Nephron (organoid): ENCODE results near the gene PCDHB13.
"Not testable (repeated sequence)": the region's sequence is repeated elsewhere in the genome, so short reads cannot be mapped to it uniquely, and the experiment has no call there.

Experiments used
- H3K27ac Mint-ChIP-seq, 3 experiments: 2 replicates each; pipeline ENCODE4 v1.8.0; 2020; ENCODE audit warnings: mixed read lengths in 3 of 3, mild to moderate bottlenecking in 2 of 3, moderate library complexity in 1 of 3
- H3K27me3 Mint-ChIP-seq: 2 replicates; pipeline ENCODE4 v1.8.0; 2021; ENCODE audit warnings: low read depth, mild to moderate bottlenecking, moderate library complexity, mixed read lengths
- H3K36me3 Mint-ChIP-seq: 2 replicates; pipeline ENCODE4 v1.8.0; 2020; ENCODE audit warnings: low read depth, mixed read lengths
- H3K4me1 Mint-ChIP-seq: 2 replicates; pipeline ENCODE4 v1.8.0; 2020; ENCODE audit warnings: mixed read lengths
- H3K4me3 Mint-ChIP-seq, 3 experiments: 2 replicates each; pipeline ENCODE4 v1.8.0; 2020; ENCODE audit warnings: mild to moderate bottlenecking in 3 of 3, mixed read lengths in 3 of 3, moderate library complexity in 2 of 3
- H3K9me3 Mint-ChIP-seq: 2 replicates; pipeline ENCODE4 v1.8.0; 2020; ENCODE audit warnings: mixed read lengths
- CTCF ChIP-seq, 3 experiments: fragments of 200-600 bp; sonication (generic); IDR thresholded peaks; one replicate each; pipeline ENCODE4 v1.5.0; 2021; ENCODE audit warnings: antibody characterized with exemption in 3 of 3; ENCODE audit not compliant: unreplicated experiment in 3 of 3

Gene PCDHB13

DNA sequence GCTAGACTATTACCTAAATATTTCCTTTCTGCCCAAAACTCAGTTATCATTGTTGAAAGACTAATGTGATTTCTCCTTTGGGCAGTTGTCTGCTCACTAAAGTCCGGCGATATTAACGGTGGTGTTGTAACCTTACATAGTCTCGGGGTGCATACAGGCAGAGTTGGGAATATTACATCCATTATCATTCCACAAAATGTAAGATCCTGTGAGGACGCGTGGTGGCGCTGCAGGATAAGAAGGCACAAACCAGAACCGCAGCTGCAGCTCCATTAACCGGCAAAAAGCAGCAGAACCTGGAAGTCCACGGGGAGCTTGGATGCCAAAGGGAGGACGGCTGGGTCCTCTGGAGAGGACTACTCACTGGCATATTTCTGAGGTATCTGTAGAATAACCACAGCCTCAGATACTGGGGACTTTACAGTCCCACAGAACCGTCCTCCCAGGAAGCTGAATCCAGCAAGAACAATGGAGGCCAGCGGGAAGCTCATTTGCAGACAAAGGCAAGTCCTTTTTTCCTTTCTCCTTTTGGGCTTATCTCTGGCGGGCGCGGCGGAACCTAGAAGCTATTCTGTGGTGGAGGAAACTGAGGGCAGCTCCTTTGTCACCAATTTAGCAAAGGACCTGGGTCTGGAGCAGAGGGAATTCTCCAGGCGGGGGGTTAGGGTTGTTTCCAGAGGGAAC lies at the start of gene PCDHB13:
TSS of gene PCDHB13 (plus strand) at position 264 of the 684 bp plus-strand sequence. CDS start at position 469, 205 bp downstream.
- Mint-ChIP-seq H3K36me3 (peaks cover 74% of the 10 kb centered on the region), H3K27ac (peak within 1 kb of the TSS in 1 of 3 experiments; percentile 41), H3K9me3 (peaks cover 74% of the 10 kb centered on the region), H3K4me3 (peak within 1 kb of the TSS; percentile 35 to 66 (median 61))
- H3K27me3 Mint-ChIP-seq, H3K4me1 Mint-ChIP-seq: not testable (repeated sequence)

- no peak for TF ChIP-seq CTCF (IDR thresholded peaks at IDR 0.05; ENCODE audit: unreplicated experiment in 3 of 3)
- Mint-ChIP-seq H3K27ac (no peak within 1 kb of the TSS), H3K27me3 (no peaks in the 10 kb centered on the region), H3K4me3 (peak within 1 kb of the TSS in 2 of 3 experiments; percentile 5 to 21), H3K4me1 (no peaks in the 10 kb centered on the region), H3K36me3 (peaks cover 25% of the 10 kb centered on the region), H3K9me3 (peaks cover 47% of the 10 kb centered on the region)
These were observed 41.1 kb upstream of the PCDHB13 start, which contains the start of gene PCDHB7 for GRCh38 chr5:141172381-141173204. Gene PCDHB7, plus strand, starts transcription at chr5:141172644. Its CDS starts 192 bp downstream, at chr5:141172836.

GRCh38 chr5:141174291-141175104 lies 39.2 kb upstream of the PCDHB13 start:
- not testable (repeated sequence) for H3K4me3 Mint-ChIP-seq, H3K27ac Mint-ChIP-seq, H3K4me1 Mint-ChIP-seq, H3K27me3 Mint-ChIP-seq
- H3K36me3 Mint-ChIP-seq: peaks cover 20% of the 10 kb centered on the region
- H3K9me3 Mint-ChIP-seq: peaks cover 34% of the 10 kb centered on the region

DNA sequence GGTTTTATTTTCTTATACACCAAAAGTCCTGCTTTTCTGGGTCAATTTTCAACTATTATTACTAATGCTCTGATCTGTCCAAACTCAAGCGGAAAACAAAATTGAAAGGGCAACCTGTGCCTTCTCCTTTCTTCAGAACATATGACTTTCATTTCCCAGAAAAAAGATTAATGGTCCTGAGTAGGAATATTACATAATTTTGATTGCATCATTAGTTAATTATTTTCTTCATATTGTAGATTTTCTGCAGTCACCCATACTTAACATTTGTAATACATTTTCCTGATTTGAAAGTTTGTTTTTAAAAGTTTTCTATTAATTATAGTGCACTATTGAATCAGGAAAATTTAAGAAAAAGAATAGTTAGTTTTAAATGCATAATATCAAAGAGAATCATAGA lies 37.8 kb upstream of the PCDHB13 start:
- H3K36me3 Mint-ChIP-seq: peaks cover 26% of the 10 kb centered on the region
- no peaks in the 10 kb centered on the region for H3K27me3 Mint-ChIP-seq
- H3K9me3 Mint-ChIP-seq: peaks cover 30% of the 10 kb centered on the region
- no peak overlapping the region for H3K4me3 Mint-ChIP-seq
- H3K4me1 Mint-ChIP-seq: no peaks in the 10 kb centered on the region
- TF ChIP-seq CTCF (IDR thresholded peaks at IDR 0.05; ENCODE audit: unreplicated experiment in 3 of 3): no peak
- no peak overlapping the region for H3K27ac Mint-ChIP-seq

- H3K9me3 Mint-ChIP-seq: peaks cover 38% of the 10 kb centered on the region
- not testable (repeated sequence) for H3K4me1 Mint-ChIP-seq, H3K4me3 Mint-ChIP-seq, H3K27me3 Mint-ChIP-seq, H3K27ac Mint-ChIP-seq
- H3K36me3 Mint-ChIP-seq: peaks cover 32% of the 10 kb centered on the region
These were observed 36.0 kb upstream of the PCDHB13 start, which contains the start of gene PCDHB8 for GRCh38 chr5:141177577-141178191. Gene PCDHB8, plus strand, starts transcription at chr5:141177790. Its CDS starts 245 bp downstream, at chr5:141178035.

GRCh38 chr5:141179371-141179770 lies 34.3 kb upstream of the PCDHB13 start:
- not testable (repeated sequence) for H3K27ac Mint-ChIP-seq, H3K4me1 Mint-ChIP-seq, H3K4me3 Mint-ChIP-seq, H3K27me3 Mint-ChIP-seq
- Mint-ChIP-seq H3K36me3 (peaks cover 30% of the 10 kb centered on the region), H3K9me3 (peaks cover 36% of the 10 kb centered on the region)

DNA sequence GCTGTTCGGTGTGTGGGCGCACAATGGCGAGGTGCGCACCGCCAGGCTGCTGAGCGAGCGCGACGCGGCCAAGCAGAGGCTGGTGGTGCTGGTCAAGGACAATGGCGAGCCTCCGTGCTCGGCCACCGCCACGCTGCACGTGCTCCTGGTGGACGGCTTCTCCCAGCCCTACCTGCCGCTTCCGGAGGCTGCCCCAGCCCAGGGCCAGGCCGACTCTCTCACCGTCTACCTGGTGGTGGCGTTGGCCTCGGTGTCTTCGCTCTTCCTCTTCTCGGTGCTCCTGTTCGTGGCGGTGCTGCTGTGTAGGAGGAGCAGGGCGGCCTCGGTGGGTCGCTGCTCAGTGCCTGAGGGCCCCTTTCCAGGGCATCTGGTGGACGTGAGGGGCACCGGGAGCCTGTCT lies 33.8 kb upstream of the PCDHB13 start:
- peaks cover 39% of the 10 kb centered on the region for H3K9me3 Mint-ChIP-seq
- peaks cover 36% of the 10 kb centered on the region for H3K36me3 Mint-ChIP-seq
- not testable (repeated sequence) for H3K27me3 Mint-ChIP-seq, H3K4me1 Mint-ChIP-seq, H3K4me3 Mint-ChIP-seq, H3K27ac Mint-ChIP-seq

DNA sequence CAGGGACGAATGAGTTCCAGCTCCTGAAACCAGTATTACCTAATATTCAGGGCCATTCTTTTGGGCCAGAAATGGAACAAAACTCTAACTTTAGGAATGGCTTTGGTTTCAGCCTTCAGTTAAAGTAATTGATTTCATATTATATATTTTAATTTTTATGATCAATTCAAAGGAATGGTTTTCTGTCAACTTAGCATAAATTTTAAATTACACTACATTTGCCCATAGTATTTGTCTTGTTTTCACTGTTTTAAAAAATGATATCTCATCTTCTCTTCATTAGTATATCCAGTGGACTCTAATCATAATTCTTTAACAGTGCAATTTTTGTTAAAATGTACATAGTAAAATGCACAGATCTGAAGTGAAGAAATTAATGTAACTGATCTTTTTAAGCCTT lies 33.4 kb upstream of the PCDHB13 start:
- Mint-ChIP-seq H3K36me3 (peaks cover 40% of the 10 kb centered on the region), H3K27ac (no peak overlapping the region), H3K27me3 (peaks cover 3% of the 10 kb centered on the region), H3K9me3 (peaks cover 40% of the 10 kb centered on the region), H3K4me3 (no peak overlapping the region), H3K4me1 (no peaks in the 10 kb centered on the region)
- TF ChIP-seq CTCF (IDR thresholded peaks at IDR 0.05; ENCODE audit: unreplicated experiment in 3 of 3): no peak
